ENCODE results near the gene NPAS4.

GRCh38 chr11:66469441-66469840 lies 48.6 kb downstream of the NPAS4 start:
- TF ChIP-seq CTCF (IDR thresholded peaks at IDR 0.05): no peak
- no peak for TF ChIP-seq POLR2A (IDR thresholded peaks at IDR 0.05)

All from esophagus squamous epithelium (tissue), 4 donors.